HepG2 (cell line): Measurements from ENCODE around the gene TOGARAM1. TPM values are rescaled to one million over a fixed set of nuclear protein-coding genes. Genes with fewer than 3 reads are reported as not detected.

Experiments used
- ATAC-seq: fragments of 200-7000 bp; cut with Tn5 transposase; 3 replicates; pipeline ENCODE4 v1.9.1; 2020; ENCODE audit warnings: mild to moderate bottlenecking, moderate library complexity
- BruUV-seq: library from RNA; stranded (reverse); fragments of 400-500 nt; replicated peaks from 2 replicates; lab custom pipeline; 2021; lab: Mats Ljungman, UMichigan
- CTCF ChIA-PET: fragments of 300-600 bp; formaldehyde crosslinking; extraction: SDS; loops from one replicate; lab custom pipeline; 2021; ENCODE audit warnings: low total read pairs, inconsistent platforms, low intra/inter-chr PET ratio; lab: Yijun Ruan, JAX
- POLR2A ChIA-PET: fragments of 350-600 bp; sonication (Branson Sonifier 250); formaldehyde crosslinking; loops from one replicate; lab custom pipeline; 2020; ENCODE audit warnings: antibody characterized with exemption, inconsistent platforms; lab: Yijun Ruan, JAX
- DNase-seq: peaks from one replicate; pipeline ENCODE4 v3.0.0-alpha.2; 2015; ENCODE audit warnings: low spot score
- FAIRE-seq: peaks from 3 replicates; lab custom pipeline; 2011; peaks lifted over from hg19 to GRCh38; lab: Jason Lieb, UNC
- H2AFZ ChIP-seq: one replicate; pipeline ENCODE4 v1.6.1; 2011; ENCODE audit warnings: low read length, inconsistent platforms
- H3K27ac ChIP-seq: fragments of 300-600 bp; 3 replicates; pipeline ENCODE4 v1.8.0; 2011; ENCODE audit warnings: mixed run types, mild to moderate bottlenecking, mixed read lengths, low read length, inconsistent platforms; ENCODE audit not compliant: insufficient read depth; ENCODE audit errors: extremely low read length
- H3K27me3 ChIP-seq, 2 experiments: fragments of 200-600 bp in 1 of 2; 2 replicates in 1 of 2; 3 replicates in 1 of 2; pipeline versions ENCODE4 v1.6.0 to v1.8.0; 2011; ENCODE audit warnings: low read length in 2 of 2, mild to moderate bottlenecking in 2 of 2, moderate library complexity in 2 of 2, inconsistent platforms in 1 of 2; ENCODE audit not compliant: insufficient read depth in 2 of 2, control insufficient read depth in 1 of 2
- H3K36me3 ChIP-seq, 2 experiments: fragments of 200-600 bp in 1 of 2; replicated peaks in 1 of 2; 2 replicates in 1 of 2; 3 replicates in 1 of 2; pipeline versions ENCODE4 v1.5.1 to v1.8.0; 2011; ENCODE audit warnings: low read length in 2 of 2, inconsistent platforms in 1 of 2; ENCODE audit not compliant: insufficient read depth in 2 of 2, control insufficient read depth in 1 of 2
- H3K4me1 ChIP-seq: 2 replicates; pipeline ENCODE4 v1.5.1; 2012; ENCODE audit warnings: low read length, inconsistent platforms; ENCODE audit not compliant: insufficient read depth
- H3K4me2 ChIP-seq: 2 replicates; pipeline ENCODE4 v1.6.0; 2011; ENCODE audit warnings: low read depth, low read length, inconsistent platforms
- H3K4me3 ChIP-seq, 3 experiments: fragments of 200-600 bp in 1 of 3; sonication (generic), shearing (Covaris generic) in 1 of 3; replicated peaks in 1 of 3; 2 replicates each; pipeline ENCODE4 v1.5.1; 2011 to 2016; ENCODE audit warnings: low read length in 3 of 3, inconsistent platforms in 2 of 3, low read depth in 2 of 3, mild to moderate bottlenecking in 2 of 3, control low read depth in 1 of 3, mixed read lengths in 1 of 3; ENCODE audit not compliant: insufficient read depth in 1 of 3
- H3K79me2 ChIP-seq: one replicate; pipeline ENCODE4 v1.6.1; 2011; ENCODE audit warnings: low read length, inconsistent platforms; ENCODE audit not compliant: insufficient read depth
- H3K9ac ChIP-seq: 2 replicates; pipeline ENCODE4 v1.6.0; 2011; ENCODE audit warnings: mild to moderate bottlenecking, low read depth, low read length, inconsistent platforms; ENCODE audit not compliant: insufficient read depth
- H3K9me3 ChIP-seq: 2 replicates; pipeline ENCODE4 v1.5.1; 2012; ENCODE audit warnings: mild to moderate bottlenecking, low read length
- H4K20me1 ChIP-seq: 2 replicates; pipeline ENCODE4 v1.6.0; 2011; ENCODE audit warnings: inconsistent platforms, mild to moderate bottlenecking, low read length, moderate library complexity; ENCODE audit not compliant: insufficient read depth
- ARNT ChIP-seq: fragments of 450-650 bp; IDR thresholded peaks from 2 replicates; pipeline ENCODE4 v1.6.1; 2017
- EED ChIP-seq: sonication (generic); formaldehyde crosslinking; IDR thresholded peaks from 2 replicates; pipeline ENCODE4 v1.5.0; 2020; ENCODE audit warnings: mild to moderate bottlenecking, missing genetic modification reagents
- KLF11 ChIP-seq: IDR thresholded peaks from 2 replicates; pipeline ENCODE4 v1.6.1; 2016; ENCODE audit warnings: missing compliant biosample characterization
- NFATC3 ChIP-seq: sonication (generic); formaldehyde crosslinking; IDR thresholded peaks from 2 replicates; pipeline ENCODE4 v1.5.1; 2020; ENCODE audit warnings: mild to moderate bottlenecking, missing genetic modification reagents
- RARA ChIP-seq: IDR thresholded peaks from 2 replicates; pipeline ENCODE4 v1.6.1; 2016; ENCODE audit warnings: missing genetic modification reagents, missing compliant biosample characterization
- RFX5 ChIP-seq: IDR thresholded peaks from 2 replicates; pipeline ENCODE4 v1.6.1; 2011; ENCODE audit warnings: low read depth, low read length, improper control_type of control experiment
- SATB2 ChIP-seq: sonication (generic); formaldehyde crosslinking; IDR thresholded peaks from 2 replicates; pipeline ENCODE4 v1.5.0; 2020; ENCODE audit warnings: missing genetic modification reagents
- SMARCE1 ChIP-seq: fragments of 450-650 bp; IDR thresholded peaks from 2 replicates; pipeline ENCODE4 v1.6.1; 2017; ENCODE audit warnings: borderline replicate concordance
- SP2 ChIP-seq: sonication (generic); formaldehyde crosslinking; IDR thresholded peaks from 2 replicates; pipeline ENCODE4 v1.5.1; 2020; ENCODE audit warnings: mild to moderate bottlenecking, missing genetic modification reagents
- TARDBP ChIP-seq: sonication (generic); formaldehyde crosslinking; IDR thresholded peaks from 2 replicates; pipeline ENCODE4 v1.8.0; 2022; ENCODE audit warnings: mild to moderate bottlenecking, missing genetic modification reagents
- TOPORS ChIP-seq: sonication (generic); formaldehyde crosslinking; IDR thresholded peaks from 2 replicates; pipeline ENCODE4 v1.8.0; 2023; ENCODE audit warnings: mild to moderate bottlenecking, missing genetic modification reagents
- ZNF44 ChIP-seq: sonication (generic); formaldehyde crosslinking; IDR thresholded peaks from 2 replicates; pipeline ENCODE4 v1.5.1; 2020; ENCODE audit warnings: mild to moderate bottlenecking, missing genetic modification reagents
- ZNF598 ChIP-seq: sonication (generic); formaldehyde crosslinking; IDR thresholded peaks from 2 replicates; pipeline ENCODE4 v1.5.1; 2020; ENCODE audit warnings: mild to moderate bottlenecking, missing genetic modification reagents, borderline replicate concordance
- in situ Hi-C: cut with HindIII; loops from 2 replicates; pipeline ENCODE4 v1.10.0; 2017; ENCODE audit warnings: low pct_unique_long_range_greater_than_20kb; ENCODE audit not compliant: extremely low pct_ligation_motif_present
- intact Hi-C: fragments of 100-400 bp; cut with micrococcal nuclease; formaldehyde crosslinking; loops from one replicate; pipeline ENCODE4 v1.10.0; 2022; ENCODE audit not compliant: unreplicated experiment
- polyA plus RNA-seq, 8 experiments: library from polyadenylated mRNA; depleted of rRNA in 3 of 8; stranded (reverse) in 7 of 8; unstranded in 1 of 8; fragments of >200 nt; fragmentation: Illumina TruSeq in 4 of 8; extraction: Trizol in 4 of 8; gene quantifications; 2 replicates each; pipeline versions ENCODE4 v1.2.1 to v1.2.3, GENCODE V29; 2011 to 2016; ENCODE audit warnings: low read depth in 4 of 8, missing spikeins in 1 of 8, mixed read lengths in 1 of 8; ENCODE audit not compliant: insufficient read depth in 1 of 8
- total RNA-seq, 5 experiments: library from RNA; depleted of rRNA; stranded (reverse); fragments of >200 nt; fragmentation: Illumina TruSeq; extraction: Trizol; gene quantifications; 2 replicates each; pipeline ENCODE4 v1.2.3, GENCODE V29; 2016; ENCODE audit warnings: low read depth in 1 of 5
- TF ChIP-seq, protein P1 (sequence below): sonication (generic); formaldehyde crosslinking; IDR thresholded peaks from 2 replicates; pipeline ENCODE4 v1.4.0; 2020; ENCODE audit warnings: mild to moderate bottlenecking, missing genetic modification reagents
- TF ChIP-seq, protein P2 (sequence below), 2 experiments: sonication (generic) in 1 of 2; formaldehyde crosslinking in 1 of 2; IDR thresholded peaks; 2 replicates each; pipeline versions ENCODE4 v1.6.1 to v1.9.0; 2014 to 2022; ENCODE audit warnings: antibody characterized with exemption in 1 of 2, borderline replicate concordance in 1 of 2, inconsistent platforms in 1 of 2, low read depth in 1 of 2, missing genetic modification reagents in 1 of 2
- TF ChIP-seq, protein P3 (sequence below): IDR thresholded peaks from 2 replicates; pipeline ENCODE4 v1.4.0; 2020; ENCODE audit warnings: mild to moderate bottlenecking, missing genetic modification reagents

Gene TOGARAM1
- total and polyA plus RNA-seq, 2 of the 13 experiments (the other 11 are each of a cell fraction or from before 2014, with no cell fraction given) = 5.6 to 9.8 TPM

DNA sequence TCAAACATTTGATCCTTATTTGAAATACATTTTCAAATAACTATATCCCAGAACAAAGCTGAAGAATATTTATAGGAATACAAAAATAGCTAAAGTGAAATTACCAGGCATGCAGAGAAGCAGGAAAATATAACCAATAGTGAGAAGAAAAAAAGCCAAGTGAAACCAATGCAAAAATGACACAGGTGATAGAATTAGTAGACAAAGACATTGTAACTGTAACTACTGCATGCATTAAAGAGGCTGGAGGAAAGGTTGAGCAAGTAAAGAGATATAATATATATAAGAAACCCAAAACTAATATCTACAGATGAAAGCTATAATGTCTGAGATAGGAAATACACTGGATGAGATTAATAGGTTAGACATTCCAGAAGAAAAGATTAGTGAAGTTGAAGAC is 72.7 kb downstream of the TOGARAM1 start:
- intact Hi-C loops (no loop called here), in situ Hi-C loops (no loop called here)
- DNase-seq (no peak), ATAC-seq (no peak), FAIRE-seq (no peak)
- Histone ChIP-seq H2AFZ (no peak overlapping the region), H3K9me3 (peaks cover 5% of the 10 kb centered on the region; the same call in 1 of the 2 replicates), H3K79me2 (no peaks in the 10 kb centered on the region), H3K36me3 (peaks cover 8 to 13% of the 10 kb centered on the region in 2 experiments; a peak in 3 of 5 replicates), H3K4me3 (no peak overlapping the region), H3K4me1 (peaks cover 5% of the 10 kb centered on the region; the same call in 1 of the 2 replicates), H3K27ac (no peak overlapping the region), H3K27me3 (no peaks in the 10 kb centered on the region; a peak in 1 of 5 replicates), H3K9ac (no peak overlapping the region), H3K4me2 (no peak overlapping the region), H4K20me1 (no peaks in the 10 kb centered on the region)
- ChIA-PET CTCF (no interaction called here), POLR2A (no interaction called here)
- no TSS peak for BruUV-seq
- no peak for TF ChIP-seq RFX5
- TF ChIP-seq TARDBP (CRISPR knock-in tag) = no peak
- TF ChIP-seq ZNF598 (CRISPR knock-in tag) = no peak
- TF ChIP-seq ZNF44 = no peak
- TF ChIP-seq EED (CRISPR knock-in tag) = no peak
- no peak for TF ChIP-seq RARA (CRISPR knock-in tag)
- no peak for TF ChIP-seq KLF11 (CRISPR knock-in tag)
- TF ChIP-seq, protein P1, sequence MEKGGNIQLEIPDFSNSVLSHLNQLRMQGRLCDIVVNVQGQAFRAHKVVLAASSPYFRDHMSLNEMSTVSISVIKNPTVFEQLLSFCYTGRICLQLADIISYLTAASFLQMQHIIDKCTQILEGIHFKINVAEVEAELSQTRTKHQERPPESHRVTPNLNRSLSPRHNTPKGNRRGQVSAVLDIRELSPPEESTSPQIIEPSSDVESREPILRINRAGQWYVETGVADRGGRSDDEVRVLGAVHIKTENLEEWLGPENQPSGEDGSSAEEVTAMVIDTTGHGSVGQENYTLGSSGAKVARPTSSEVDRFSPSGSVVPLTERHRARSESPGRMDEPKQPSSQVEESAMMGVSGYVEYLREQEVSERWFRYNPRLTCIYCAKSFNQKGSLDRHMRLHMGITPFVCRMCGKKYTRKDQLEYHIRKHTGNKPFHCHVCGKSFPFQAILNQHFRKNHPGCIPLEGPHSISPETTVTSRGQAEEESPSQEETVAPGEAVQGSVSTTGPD (CRISPR knock-in tag) = no peak
- no peak for TF ChIP-seq TOPORS (CRISPR knock-in tag)
- no peak for TF ChIP-seq NFATC3 (CRISPR knock-in tag)
- no peak for TF ChIP-seq ARNT
- TF ChIP-seq, protein P2, sequence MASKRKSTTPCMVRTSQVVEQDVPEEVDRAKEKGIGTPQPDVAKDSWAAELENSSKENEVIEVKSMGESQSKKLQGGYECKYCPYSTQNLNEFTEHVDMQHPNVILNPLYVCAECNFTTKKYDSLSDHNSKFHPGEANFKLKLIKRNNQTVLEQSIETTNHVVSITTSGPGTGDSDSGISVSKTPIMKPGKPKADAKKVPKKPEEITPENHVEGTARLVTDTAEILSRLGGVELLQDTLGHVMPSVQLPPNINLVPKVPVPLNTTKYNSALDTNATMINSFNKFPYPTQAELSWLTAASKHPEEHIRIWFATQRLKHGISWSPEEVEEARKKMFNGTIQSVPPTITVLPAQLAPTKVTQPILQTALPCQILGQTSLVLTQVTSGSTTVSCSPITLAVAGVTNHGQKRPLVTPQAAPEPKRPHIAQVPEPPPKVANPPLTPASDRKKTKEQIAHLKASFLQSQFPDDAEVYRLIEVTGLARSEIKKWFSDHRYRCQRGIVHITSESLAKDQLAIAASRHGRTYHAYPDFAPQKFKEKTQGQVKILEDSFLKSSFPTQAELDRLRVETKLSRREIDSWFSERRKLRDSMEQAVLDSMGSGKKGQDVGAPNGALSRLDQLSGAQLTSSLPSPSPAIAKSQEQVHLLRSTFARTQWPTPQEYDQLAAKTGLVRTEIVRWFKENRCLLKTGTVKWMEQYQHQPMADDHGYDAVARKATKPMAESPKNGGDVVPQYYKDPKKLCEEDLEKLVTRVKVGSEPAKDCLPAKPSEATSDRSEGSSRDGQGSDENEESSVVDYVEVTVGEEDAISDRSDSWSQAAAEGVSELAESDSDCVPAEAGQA (IDR thresholded peaks at IDR 0.05; ENCODE audit: low read depth) = no peak
- TF ChIP-seq, protein P2 (CRISPR knock-in tag; IDR thresholded peaks at IDR 0.05; ENCODE audit: borderline replicate concordance) = no peak
- no peak for TF ChIP-seq SMARCE1
- no peak for TF ChIP-seq SATB2 (CRISPR knock-in tag)
- no peak for TF ChIP-seq SP2 (CRISPR knock-in tag)
- TF ChIP-seq, protein P3, sequence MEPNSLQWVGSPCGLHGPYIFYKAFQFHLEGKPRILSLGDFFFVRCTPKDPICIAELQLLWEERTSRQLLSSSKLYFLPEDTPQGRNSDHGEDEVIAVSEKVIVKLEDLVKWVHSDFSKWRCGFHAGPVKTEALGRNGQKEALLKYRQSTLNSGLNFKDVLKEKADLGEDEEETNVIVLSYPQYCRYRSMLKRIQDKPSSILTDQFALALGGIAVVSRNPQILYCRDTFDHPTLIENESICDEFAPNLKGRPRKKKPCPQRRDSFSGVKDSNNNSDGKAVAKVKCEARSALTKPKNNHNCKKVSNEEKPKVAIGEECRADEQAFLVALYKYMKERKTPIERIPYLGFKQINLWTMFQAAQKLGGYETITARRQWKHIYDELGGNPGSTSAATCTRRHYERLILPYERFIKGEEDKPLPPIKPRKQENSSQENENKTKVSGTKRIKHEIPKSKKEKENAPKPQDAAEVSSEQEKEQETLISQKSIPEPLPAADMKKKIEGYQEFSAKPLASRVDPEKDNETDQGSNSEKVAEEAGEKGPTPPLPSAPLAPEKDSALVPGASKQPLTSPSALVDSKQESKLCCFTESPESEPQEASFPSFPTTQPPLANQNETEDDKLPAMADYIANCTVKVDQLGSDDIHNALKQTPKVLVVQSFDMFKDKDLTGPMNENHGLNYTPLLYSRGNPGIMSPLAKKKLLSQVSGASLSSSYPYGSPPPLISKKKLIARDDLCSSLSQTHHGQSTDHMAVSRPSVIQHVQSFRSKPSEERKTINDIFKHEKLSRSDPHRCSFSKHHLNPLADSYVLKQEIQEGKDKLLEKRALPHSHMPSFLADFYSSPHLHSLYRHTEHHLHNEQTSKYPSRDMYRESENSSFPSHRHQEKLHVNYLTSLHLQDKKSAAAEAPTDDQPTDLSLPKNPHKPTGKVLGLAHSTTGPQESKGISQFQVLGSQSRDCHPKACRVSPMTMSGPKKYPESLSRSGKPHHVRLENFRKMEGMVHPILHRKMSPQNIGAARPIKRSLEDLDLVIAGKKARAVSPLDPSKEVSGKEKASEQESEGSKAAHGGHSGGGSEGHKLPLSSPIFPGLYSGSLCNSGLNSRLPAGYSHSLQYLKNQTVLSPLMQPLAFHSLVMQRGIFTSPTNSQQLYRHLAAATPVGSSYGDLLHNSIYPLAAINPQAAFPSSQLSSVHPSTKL (CRISPR knock-in tag) = no peak
